H9 (cell line): ENCODE measurements around the gene CNTN2. TPM values are rescaled to one million over a fixed set of nuclear protein-coding genes. Genes with fewer than 3 reads are reported as not detected.

ENCODE experiments used
- DNase-seq: peaks from one replicate; pipeline ENCODE4 v3.0.0-alpha.2; 2017
- H2AFZ ChIP-seq: one replicate; pipeline ENCODE4 v1.6.1; 2013; ENCODE audit warnings: mild to moderate bottlenecking, low read length, control low read depth, moderate library complexity
- H2AK5ac ChIP-seq: 2 replicates; pipeline ENCODE4 v1.6.1; 2013; ENCODE audit warnings: low read length, control low read depth, mixed read lengths; ENCODE audit not compliant: insufficient read length
- H2BK120ac ChIP-seq: one replicate; pipeline ENCODE4 v1.6.1; 2013; ENCODE audit warnings: low read depth, mild to moderate bottlenecking, low read length, control low read depth, inconsistent platforms; ENCODE audit not compliant: poor library complexity, severe bottlenecking
- H2BK12ac ChIP-seq: 2 replicates; pipeline ENCODE4 v1.6.1; 2013; ENCODE audit warnings: low read length, control low read depth, mixed read lengths, low read depth; ENCODE audit not compliant: insufficient read length
- H2BK15ac ChIP-seq: 2 replicates; pipeline ENCODE4 v1.6.1; 2013; ENCODE audit warnings: low read depth, low read length, control low read depth
- H2BK20ac ChIP-seq: one replicate; pipeline ENCODE4 v1.6.1; 2013; ENCODE audit warnings: low read depth, mild to moderate bottlenecking, low read length, control low read depth, inconsistent platforms; ENCODE audit not compliant: poor library complexity, severe bottlenecking
- H2BK5ac ChIP-seq: 2 replicates; pipeline ENCODE4 v1.6.1; 2013; ENCODE audit warnings: low read length, control low read depth, mixed read lengths; ENCODE audit not compliant: insufficient read length
- H3K14ac ChIP-seq: 2 replicates; pipeline ENCODE4 v1.6.1; 2013; ENCODE audit warnings: low read length, control low read depth; ENCODE audit not compliant: insufficient read depth
- H3K18ac ChIP-seq: 2 replicates; pipeline ENCODE4 v1.6.1; 2013; ENCODE audit warnings: low read depth, mild to moderate bottlenecking, mixed read lengths, low read length, control low read depth; ENCODE audit not compliant: insufficient read length
- H3K23ac ChIP-seq: 2 replicates; pipeline ENCODE4 v1.6.1; 2013; ENCODE audit warnings: low read length, control low read depth, mixed read lengths, low read depth; ENCODE audit not compliant: insufficient read length
- H3K23me2 ChIP-seq: 2 replicates; pipeline ENCODE4 v1.6.1; 2013; ENCODE audit warnings: low read depth, mild to moderate bottlenecking, mixed read lengths, low read length, control low read depth; ENCODE audit not compliant: insufficient read length, poor library complexity, severe bottlenecking
- H3K27ac ChIP-seq: 2 replicates; pipeline ENCODE4 v1.5.1; 2013; ENCODE audit warnings: low read length, control low read depth, mixed read lengths, low read depth; ENCODE audit not compliant: insufficient read length
- H3K27me3 ChIP-seq: 2 replicates; pipeline ENCODE4 v1.6.1; 2013; ENCODE audit warnings: low read length, control low read depth, inconsistent platforms; ENCODE audit not compliant: insufficient read depth
- H3K4ac ChIP-seq: 2 replicates; pipeline ENCODE4 v1.6.1; 2013; ENCODE audit warnings: low read depth, mild to moderate bottlenecking, control low read depth, inconsistent platforms, low read length, moderate library complexity
- H3K4me1 ChIP-seq: 2 replicates; pipeline ENCODE4 v1.6.1; 2013; ENCODE audit warnings: low read length, control low read depth, inconsistent platforms; ENCODE audit not compliant: insufficient read depth
- H3K4me2 ChIP-seq: 2 replicates; pipeline ENCODE4 v1.6.1; 2013; ENCODE audit warnings: low read length, control low read depth, mixed read lengths; ENCODE audit not compliant: insufficient read length, insufficient read depth
- H3K56ac ChIP-seq: 2 replicates; pipeline ENCODE4 v1.6.1; 2013; ENCODE audit warnings: low read depth, mild to moderate bottlenecking, mixed read lengths, low read length, control low read depth; ENCODE audit not compliant: insufficient read length
- H3K79me1 ChIP-seq: 2 replicates; pipeline ENCODE4 v1.6.1; 2013; ENCODE audit warnings: low read depth, mild to moderate bottlenecking, moderate library complexity, low read length, control low read depth, inconsistent platforms; ENCODE audit not compliant: insufficient read depth, poor library complexity, severe bottlenecking
- H3K79me2 ChIP-seq: 2 replicates; pipeline ENCODE4 v1.6.1; 2013; ENCODE audit warnings: low read length, control low read depth, inconsistent platforms; ENCODE audit not compliant: insufficient read depth
- H3K9ac ChIP-seq: 2 replicates; pipeline ENCODE4 v1.6.1; 2013; ENCODE audit warnings: low read length, control low read depth, mixed read lengths; ENCODE audit not compliant: insufficient read length; ENCODE audit errors: extremely low read depth
- H3K9me3 ChIP-seq: one replicate; pipeline ENCODE4 v1.6.1; 2013; ENCODE audit warnings: low read depth, low read length, inconsistent platforms; ENCODE audit not compliant: control insufficient read depth
- H3T11ph ChIP-seq: one replicate; pipeline ENCODE4 v1.6.1; 2013; ENCODE audit warnings: mild to moderate bottlenecking, low read length, control low read depth, inconsistent platforms
- H4K20me1 ChIP-seq: one replicate; pipeline ENCODE4 v1.6.1; 2013; ENCODE audit not compliant: control insufficient read depth, insufficient read length, insufficient read depth
- H4K5ac ChIP-seq: 2 replicates; pipeline ENCODE4 v1.6.1; 2013; ENCODE audit warnings: low read depth, mild to moderate bottlenecking, mixed read lengths, low read length, control low read depth; ENCODE audit not compliant: insufficient read length
- H4K8ac ChIP-seq: replicated peaks from 2 replicates; pipeline ENCODE4 v1.6.1; 2013; ENCODE audit warnings: low read length, control low read depth, mixed read lengths, low read depth; ENCODE audit not compliant: insufficient read length
- H4K91ac ChIP-seq: 2 replicates; pipeline ENCODE4 v1.6.1; 2013; ENCODE audit warnings: low read depth, mild to moderate bottlenecking, moderate library complexity, mixed read lengths, low read length, control low read depth; ENCODE audit not compliant: insufficient read length
- H3K27ac Mint-ChIP-seq, 3 experiments: 2 replicates in 2 of 3; 3 replicates in 1 of 3; pipeline ENCODE4 v1.8.0; 2020 to 2021; ENCODE audit warnings: mixed read lengths in 3 of 3, mild to moderate bottlenecking in 1 of 3, moderate library complexity in 1 of 3
- H3K27me3 Mint-ChIP-seq: 2 replicates; pipeline ENCODE4 v1.8.0; 2021; ENCODE audit warnings: low read depth, mild to moderate bottlenecking, moderate library complexity, mixed read lengths
- H3K36me3 Mint-ChIP-seq, 3 experiments: 2 replicates in 2 of 3; 3 replicates in 1 of 3; pipeline ENCODE4 v1.8.0; 2020 to 2021; ENCODE audit warnings: low read depth in 3 of 3, mixed read lengths in 3 of 3; ENCODE audit not compliant: insufficient read depth in 1 of 3
- H3K4me1 Mint-ChIP-seq, 2 experiments: 2 replicates each; pipeline ENCODE4 v1.8.0; 2020; ENCODE audit warnings: mixed read lengths in 2 of 2
- H3K4me3 Mint-ChIP-seq, 2 experiments: 2 replicates in 1 of 2; 3 replicates in 1 of 2; pipeline ENCODE4 v1.8.0; 2020 to 2021; ENCODE audit warnings: mild to moderate bottlenecking in 2 of 2, mixed read lengths in 2 of 2, moderate library complexity in 1 of 2
- H3K9me3 Mint-ChIP-seq, 2 experiments: 2 replicates in 1 of 2; 3 replicates in 1 of 2; pipeline ENCODE4 v1.8.0; 2020; ENCODE audit warnings: mild to moderate bottlenecking in 2 of 2, mixed read lengths in 2 of 2, moderate library complexity in 1 of 2
- WGBS: extraction: QIAGEN DNeasy Blood & Tissue Kit; methylation state at CpG from one replicate; pipeline ENCODE4 v1.1.7; 2013; ENCODE audit warnings: missing lambda C conversion rate, low lambda C conversion rate, mixed read lengths; ENCODE audit not compliant: insufficient read length; ENCODE audit errors: extremely low coverage; 5-methylcytosine and 5-hydroxymethylcytosine counted together
- total RNA-seq: library from RNA; stranded (reverse); gene quantifications from 2 replicates; pipeline ENCODE4 v1.2.1, GENCODE V29; 2021
- TF ChIP-seq, protein P1 (sequence below): fragments of 200-600 bp; sonication (generic); conservative IDR thresholded peaks from 3 replicates; pipeline ENCODE4 v1.8.0; 2021; ENCODE audit warnings: antibody characterized with exemption, mild to moderate bottlenecking

CNTN2 gene
- total RNA-seq, 1 experiment from 2014 or later: 0.42 TPM

DNA sequence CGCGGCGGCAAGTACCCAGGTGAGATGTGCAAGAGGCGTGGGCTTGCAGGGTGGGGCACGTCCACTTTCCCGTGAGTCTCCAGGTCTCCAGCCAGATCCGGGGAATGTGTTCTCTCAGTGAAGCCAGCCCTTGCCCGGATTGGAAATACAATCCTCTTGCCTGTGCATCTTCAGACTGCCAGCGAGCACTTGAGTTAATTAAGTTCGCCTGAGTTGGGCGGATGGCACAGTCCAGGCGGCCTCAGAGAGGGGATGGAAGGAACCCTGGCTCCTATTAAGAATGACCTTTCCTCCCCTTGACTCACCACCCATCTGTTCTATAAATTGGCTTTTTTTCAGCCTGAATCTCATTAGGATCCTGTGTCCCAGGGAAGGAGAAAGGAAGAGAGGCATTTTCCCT, 33.3 kb upstream of the CNTN2 start:
- Mint-ChIP-seq H3K4me1 (peaks cover 36 to 37% of the 10 kb centered on the region in 2 experiments), H3K27ac (no peak overlapping the region), H3K27me3 (peaks cover 26% of the 10 kb centered on the region), H3K36me3 (no peaks in the 10 kb centered on the region), H3K9me3 (no peaks in the 10 kb centered on the region), H3K4me3 (no peak overlapping the region)
- Histone ChIP-seq H3K18ac (no peak overlapping the region), H3T11ph (no peak overlapping the region), H3K56ac (no peak overlapping the region), H4K91ac (no peak overlapping the region), H2AK5ac (no peak overlapping the region), H3K4ac (no peak overlapping the region), H2BK5ac (no peak overlapping the region), H4K20me1 (no peaks in the 10 kb centered on the region), H2BK20ac (no peak overlapping the region), H3K79me2 (no peaks in the 10 kb centered on the region), H3K14ac (no peak overlapping the region), H3K79me1 (no peaks in the 10 kb centered on the region), H2BK15ac (no peak overlapping the region), H2BK120ac (no peak overlapping the region), H3K23ac (no peak overlapping the region), H3K9me3 (no peaks in the 10 kb centered on the region), H2AFZ (no peak overlapping the region), H2BK12ac (no peak overlapping the region), H3K27ac (no peak overlapping the region), H3K27me3 (no peaks in the 10 kb centered on the region), H3K4me2 (no peak overlapping the region), H3K9ac (no peak overlapping the region), H3K23me2 (no peaks in the 10 kb centered on the region), H3K4me1 (peaks cover 3% of the 10 kb centered on the region; the same call in 1 of the 2 replicates), H4K5ac (no peak overlapping the region), H4K8ac (no peak overlapping the region)
- no CpG with 5 or more reads among the region's 12 CpGs for WGBS
- DNase-seq: no peak
- TF ChIP-seq, protein P1, sequence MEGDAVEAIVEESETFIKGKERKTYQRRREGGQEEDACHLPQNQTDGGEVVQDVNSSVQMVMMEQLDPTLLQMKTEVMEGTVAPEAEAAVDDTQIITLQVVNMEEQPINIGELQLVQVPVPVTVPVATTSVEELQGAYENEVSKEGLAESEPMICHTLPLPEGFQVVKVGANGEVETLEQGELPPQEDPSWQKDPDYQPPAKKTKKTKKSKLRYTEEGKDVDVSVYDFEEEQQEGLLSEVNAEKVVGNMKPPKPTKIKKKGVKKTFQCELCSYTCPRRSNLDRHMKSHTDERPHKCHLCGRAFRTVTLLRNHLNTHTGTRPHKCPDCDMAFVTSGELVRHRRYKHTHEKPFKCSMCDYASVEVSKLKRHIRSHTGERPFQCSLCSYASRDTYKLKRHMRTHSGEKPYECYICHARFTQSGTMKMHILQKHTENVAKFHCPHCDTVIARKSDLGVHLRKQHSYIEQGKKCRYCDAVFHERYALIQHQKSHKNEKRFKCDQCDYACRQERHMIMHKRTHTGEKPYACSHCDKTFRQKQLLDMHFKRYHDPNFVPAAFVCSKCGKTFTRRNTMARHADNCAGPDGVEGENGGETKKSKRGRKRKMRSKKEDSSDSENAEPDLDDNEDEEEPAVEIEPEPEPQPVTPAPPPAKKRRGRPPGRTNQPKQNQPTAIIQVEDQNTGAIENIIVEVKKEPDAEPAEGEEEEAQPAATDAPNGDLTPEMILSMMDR: no peak
